SK-N-SH (cell line): Measurements from ENCODE around the gene CABP1. TPM values are rescaled to one million over a fixed set of nuclear protein-coding genes. Genes with fewer than 3 reads are reported as not detected.

Experiments
- CTCF ChIA-PET: fragments of 300-600, 350-600 bp; formaldehyde crosslinking; extraction: SDS; loops from one replicate; lab custom pipeline; 2021; lab: Yijun Ruan, JAX
- POLR2A ChIA-PET: fragments of 350-600 bp; sonication (Branson Sonifier 250); formaldehyde crosslinking; extraction: SDS; loops from one replicate; lab custom pipeline; 2020; ENCODE audit warnings: antibody characterized with exemption, inconsistent platforms; lab: Yijun Ruan, JAX
- DNase-seq: peaks from one replicate; pipeline ENCODE4 v3.0.0; 2012
- H2AFZ ChIP-seq: fragments of 200-600 bp; sonication (generic); 2 replicates; pipeline ENCODE4 v1.8.1; 2016; ENCODE audit warnings: antibody characterized with exemption, mild to moderate bottlenecking, low read depth
- H3F3A ChIP-seq: fragments of 200-600 bp; sonication (generic); replicated peaks from 2 replicates; pipeline ENCODE3; 2016; ENCODE audit warnings: antibody characterized with exemption, mild to moderate bottlenecking; ENCODE audit not compliant: insufficient read depth
- H3K27ac ChIP-seq, 2 experiments: fragments of 200-500 bp in 1 of 2; fragments of 200-600 bp in 1 of 2; sonication (Bioruptor generic) in 1 of 2; sonication (generic), shearing (Covaris generic) in 1 of 2; 2 replicates each; pipeline versions ENCODE4 v1.5.1 to v1.6.1; 2014 to 2016; ENCODE audit warnings: low read depth in 2 of 2, inconsistent platforms in 1 of 2, low read length in 1 of 2, mild to moderate bottlenecking in 1 of 2, mixed read lengths in 1 of 2
- H3K27me3 ChIP-seq: fragments of 200-600 bp; sonication (generic), shearing (Covaris generic); 2 replicates; pipeline ENCODE4 v1.6.1; 2016; ENCODE audit warnings: mixed run types; ENCODE audit not compliant: insufficient read depth
- H3K36me3 ChIP-seq, 2 experiments: fragments of 200-500 bp in 1 of 2; fragments of 200-600 bp in 1 of 2; sonication (Bioruptor generic) in 1 of 2; sonication (generic) in 1 of 2; replicated peaks in 1 of 2; 2 replicates each; pipeline versions ENCODE3 to v1.5.1; 2014 to 2016; ENCODE audit warnings: low read length in 1 of 2, mild to moderate bottlenecking in 1 of 2; ENCODE audit not compliant: insufficient read depth in 2 of 2, control insufficient read depth in 1 of 2
- H3K4me1 ChIP-seq, 2 experiments: fragments of 200-500 bp in 1 of 2; fragments of 200-600 bp in 1 of 2; sonication (Bioruptor generic) in 1 of 2; sonication (generic), shearing (Covaris generic) in 1 of 2; 2 replicates each; pipeline versions ENCODE4 v1.5.1 to v1.6.1; 2014 to 2016; ENCODE audit warnings: low read depth in 1 of 2, low read length in 1 of 2, mixed run types in 1 of 2; ENCODE audit not compliant: insufficient read depth in 2 of 2, control insufficient read depth in 1 of 2
- H3K4me2 ChIP-seq: fragments of 200-600 bp; sonication (generic), shearing (Covaris generic); 2 replicates; pipeline ENCODE4 v1.6.1; 2017; ENCODE audit warnings: mixed run types
- H3K4me3 ChIP-seq, 2 experiments: fragments of 200-500 bp in 1 of 2; fragments of 200-600 bp in 1 of 2; sonication (Bioruptor generic) in 1 of 2; sonication (generic), shearing (Covaris generic) in 1 of 2; 2 replicates each; pipeline versions ENCODE4 v1.5.1 to v1.8.1; 2014 to 2016; ENCODE audit warnings: low read depth in 2 of 2, inconsistent platforms in 1 of 2, low read length in 1 of 2, mild to moderate bottlenecking in 1 of 2, mixed read lengths in 1 of 2, moderate library complexity in 1 of 2
- H3K79me2 ChIP-seq: fragments of 200-600 bp; sonication (generic); 2 replicates; pipeline ENCODE4 v1.8.1; 2017; ENCODE audit warnings: mild to moderate bottlenecking; ENCODE audit not compliant: insufficient read depth
- H3K9ac ChIP-seq: fragments of 200-600 bp; sonication (generic); 2 replicates; pipeline ENCODE4 v1.6.1; 2017; ENCODE audit warnings: mixed run types
- H3K9me2 ChIP-seq: fragments of 200-600 bp; sonication (generic); 2 replicates; pipeline ENCODE4 v1.6.1; 2017; ENCODE audit warnings: mixed run types
- H3K9me3 ChIP-seq: fragments of 200-600 bp; sonication (generic); 2 replicates; pipeline ENCODE4 v1.6.1; 2017; ENCODE audit warnings: mixed run types, mild to moderate bottlenecking, moderate library complexity
- H4K20me1 ChIP-seq: fragments of 200-600 bp; sonication (generic); 2 replicates; pipeline ENCODE4 v1.6.1; 2017; ENCODE audit warnings: mild to moderate bottlenecking, mixed run types; ENCODE audit not compliant: insufficient read depth
- EZH2phosphoT487 ChIP-seq: fragments of 200-600 bp; sonication (generic); IDR thresholded peaks from 2 replicates; pipeline ENCODE4 v1.6.1; 2017; ENCODE audit warnings: low read depth, mixed run types, mild to moderate bottlenecking, antibody characterized with exemption, moderate library complexity, borderline replicate concordance
- FOXJ3 ChIP-seq: sonication (generic); formaldehyde crosslinking; IDR thresholded peaks from 2 replicates; pipeline ENCODE4 v1.5.1; 2020; ENCODE audit warnings: mild to moderate bottlenecking, missing genetic modification reagents
- MEF2A ChIP-seq: IDR thresholded peaks from 2 replicates; pipeline ENCODE4 v1.4.0; 2012; ENCODE audit warnings: low read depth, borderline replicate concordance
- RXRA ChIP-seq: IDR thresholded peaks from 2 replicates; pipeline ENCODE4 v1.4.0; 2012; ENCODE audit warnings: low read depth, mild to moderate bottlenecking, borderline replicate concordance
- SIN3A ChIP-seq: IDR thresholded peaks from 2 replicates; pipeline ENCODE4 v1.6.1; 2012; ENCODE audit warnings: low read depth, mild to moderate bottlenecking, low read length, moderate library complexity, borderline replicate concordance
- SMC3 ChIP-seq: IDR thresholded peaks from 2 replicates; pipeline ENCODE4 v1.6.1; 2012; ENCODE audit warnings: low read depth, low read length, improper control_type of control experiment
- TCF12 ChIP-seq: IDR thresholded peaks from 2 replicates; pipeline ENCODE4 v1.4.0; 2012
- USF2 ChIP-seq: fragments of 150-350 bp; IDR thresholded peaks from 2 replicates; pipeline ENCODE4 v1.6.1; 2017; ENCODE audit warnings: antibody characterized with exemption, low read length, low read depth, borderline replicate concordance
- WGBS: methylation state at CpG from one replicate; pipeline ENCODE4 v1.1.6; 2017; ENCODE audit warnings: low lambda C conversion rate; 5-methylcytosine and 5-hydroxymethylcytosine counted together
- polyA plus RNA-seq, 3 experiments: library from polyadenylated mRNA; depleted of rRNA; stranded (reverse); fragments of >200 nt; gene quantifications; 2 replicates each; pipeline ENCODE4 v1.2.3, GENCODE V29; 2012
- TF ChIP-seq, protein P1 (sequence below): IDR thresholded peaks from 2 replicates; pipeline ENCODE4 v1.4.0; 2012; ENCODE audit warnings: low read depth, borderline replicate concordance

The CABP1 gene
- polyA plus RNA-seq, 1 of the 3 experiments (the other 2 are of a cell fraction): 0.08 TPM

DNA sequence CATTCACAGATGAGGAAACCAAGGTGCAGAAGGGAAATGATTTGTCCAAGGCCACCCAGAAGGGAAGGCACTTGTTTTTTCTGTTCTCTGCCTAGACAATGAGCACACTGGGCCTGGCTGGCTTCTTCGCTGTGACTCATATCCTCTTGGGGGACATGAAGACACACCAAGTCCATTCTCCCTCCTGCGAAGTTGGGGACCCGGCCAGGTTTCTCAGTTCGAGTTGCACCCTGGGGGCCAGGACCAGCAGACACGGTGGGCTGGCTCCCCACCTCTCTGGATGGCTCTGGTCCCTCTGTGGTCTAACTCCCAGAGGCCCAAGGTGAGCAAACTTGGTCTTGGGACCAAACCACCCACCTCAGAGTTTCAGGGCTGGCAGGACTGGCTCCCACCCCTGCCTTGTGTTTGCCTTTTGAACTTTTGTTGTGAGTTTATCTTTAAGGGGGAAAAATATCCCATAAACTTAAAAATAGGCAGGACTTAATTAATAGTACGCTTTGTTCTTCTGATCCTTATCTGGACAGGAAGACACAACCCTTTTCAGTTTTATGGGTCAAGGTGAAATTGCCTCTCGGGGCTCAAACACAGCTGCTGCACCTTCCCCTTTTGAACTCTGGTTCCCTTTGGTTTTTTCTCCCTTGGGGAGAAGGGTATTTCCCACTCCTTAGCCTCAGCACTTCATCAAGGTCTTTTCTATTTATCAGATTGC is 37.5 kb downstream of the CABP1 start:
- no peaks in the 10 kb centered on the region for H3K9me2 ChIP-seq
- no peak for TF ChIP-seq TCF12
- TF ChIP-seq FOXJ3 (CRISPR knock-in tag): no peak
- TF ChIP-seq, protein P1, sequence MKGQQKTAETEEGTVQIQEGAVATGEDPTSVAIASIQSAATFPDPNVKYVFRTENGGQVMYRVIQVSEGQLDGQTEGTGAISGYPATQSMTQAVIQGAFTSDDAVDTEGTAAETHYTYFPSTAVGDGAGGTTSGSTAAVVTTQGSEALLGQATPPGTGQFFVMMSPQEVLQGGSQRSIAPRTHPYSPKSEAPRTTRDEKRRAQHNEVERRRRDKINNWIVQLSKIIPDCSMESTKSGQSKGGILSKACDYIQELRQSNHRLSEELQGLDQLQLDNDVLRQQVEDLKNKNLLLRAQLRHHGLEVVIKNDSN: no peak
- no peak overlapping the region for H3K4me3 ChIP-seq
- H2AFZ ChIP-seq: no peak overlapping the region
- DNase-seq: no peak
- H3K9ac ChIP-seq: no peak overlapping the region
- 81% methylated on average over 3 of the region's 7 CpGs for WGBS
- H3K4me2 ChIP-seq: no peak overlapping the region
- no peaks in the 10 kb centered on the region for H3K36me3 ChIP-seq
- H3K4me1 ChIP-seq: no peaks in the 10 kb centered on the region
- H3K79me2 ChIP-seq: no peaks in the 10 kb centered on the region
- no peaks in the 10 kb centered on the region for H3F3A ChIP-seq
- POLR2A ChIA-PET: no interaction called here
- no peaks in the 10 kb centered on the region for H3K9me3 ChIP-seq
- CTCF ChIA-PET: interaction anchor here (0.8 kb wide), 1 partner anchor 29 kb away, joined by 3 read pairs; no protein-coding TSS in a partner anchor
- no peaks in the 10 kb centered on the region for H3K27me3 ChIP-seq
- no peak overlapping the region for H3K27ac ChIP-seq
- no peaks in the 10 kb centered on the region for H4K20me1 ChIP-seq

- CTCF ChIA-PET: interaction anchor here (0.8 kb wide), 1 partner anchor 29 kb away, joined by 3 read pairs; no protein-coding TSS in a partner anchor
- no peak for TF ChIP-seq SIN3A
- TF ChIP-seq TCF12: no peak
- TF ChIP-seq, all 33 proteins: peak for 0
- Histone ChIP-seq H3K9me2 (no peaks in the 10 kb centered on the region), H3K9ac (no peak overlapping the region), H3K27ac (no peak overlapping the region), H3K36me3 (no peaks in the 10 kb centered on the region), H3F3A (no peaks in the 10 kb centered on the region), H3K4me1 (no peaks in the 10 kb centered on the region), H3K4me3 (no peak overlapping the region), H3K4me2 (no peak overlapping the region), H4K20me1 (no peaks in the 10 kb centered on the region), H3K9me3 (no peaks in the 10 kb centered on the region), H3K79me2 (no peaks in the 10 kb centered on the region), H3K27me3 (no peaks in the 10 kb centered on the region), H2AFZ (no peak overlapping the region)
- DNase-seq: no peak
- POLR2A ChIA-PET: no interaction called here
- 74% methylated on average over 8 of the region's 8 CpGs for WGBS
Measured at GRCh38 chr12:120678572-120678971, 38.1 kb downstream of the CABP1 start.

GRCh38 chr12:120680165-120680738 is 39.8 kb downstream of the CABP1 start:
- H3K4me2 ChIP-seq: no peak overlapping the region
- H3F3A ChIP-seq: no peaks in the 10 kb centered on the region
- DNase-seq: no peak
- H3K9me2 ChIP-seq: no peaks in the 10 kb centered on the region
- ChIA-PET CTCF (interaction anchor here (0.6 kb wide), 1 partner anchor 205 kb away, joined by 3 read pairs; no protein-coding TSS in a partner anchor), POLR2A (interaction anchor here (0.5 kb wide), 1 partner anchor 375 kb away, joined by 4 read pairs; no protein-coding TSS in a partner anchor)
- H3K79me2 ChIP-seq: no peaks in the 10 kb centered on the region
- no peak overlapping the region for H2AFZ ChIP-seq
- TF ChIP-seq EZH2phosphoT487: no peak
- no peak for TF ChIP-seq RXRA
- TF ChIP-seq SMC3: no peak
- no peak for TF ChIP-seq MEF2A
- no peak for TF ChIP-seq USF2
- 65% methylated on average over 5 of the region's 5 CpGs for WGBS
- H3K27me3 ChIP-seq: no peaks in the 10 kb centered on the region
- no peaks in the 10 kb centered on the region for H4K20me1 ChIP-seq
- H3K4me1 ChIP-seq: no peaks in the 10 kb centered on the region
- H3K4me3 ChIP-seq: no peak overlapping the region
- no peak overlapping the region for H3K27ac ChIP-seq
- H3K9ac ChIP-seq: no peak overlapping the region
- H3K36me3 ChIP-seq: no peaks in the 10 kb centered on the region
- H3K9me3 ChIP-seq: no peaks in the 10 kb centered on the region
